ENCODE results near the gene SPAST. TPM values are rescaled to one million over a fixed set of nuclear protein-coding genes. Genes with fewer than 3 reads are reported as not detected.

Gene SPAST
- total and polyA plus RNA-seq, 2 experiments from 2014 or later, result 5.5 to 17.1 TPM

GRCh38 chr2:32064021-32064601 lies 755 bp downstream of the SPAST start:
- 0 to 2% methylated on average over 26 to 39 of the region's 40 CpGs for WGBS, 2 experiments (ENCODE audit: low coverage in 1 of 2, low lambda C conversion rate in 2 of 2, missing lambda C conversion rate in 2 of 2)
- Histone ChIP-seq H3K27ac (0 out of 2 replicates have a peak overlapping the region, but pooled peaks have one; percentile 18), H3K9me2 (ENCODE audit: insufficient read depth) (no peaks in the 10 kb centered on the region), H4K20me1 (ENCODE audit: insufficient read depth) (no peaks in the 10 kb centered on the region), H3K79me2 (ENCODE audit: insufficient read depth) (peaks cover 31% of the 10 kb centered on the region), H3K9ac (peak overlapping the region; percentile 76), H3K36me3 (ENCODE audit: low read depth) (no peaks in the 10 kb centered on the region), H3K4me1 (ENCODE audit: insufficient read depth) (peaks cover 9% of the 10 kb centered on the region; the same call in 1 of the 2 replicates), H3K4me2 (ENCODE audit: unreplicated experiment) (peak overlapping the region; percentile 100), H3F3A (ENCODE audit: insufficient read depth) (0 out of 2 replicates have a peak, but pooled peaks cover 12% of the 10 kb centered on the region), H2AFZ (peak overlapping the region; percentile 97), H3K27me3 (replicated peaks; ENCODE audit: insufficient read depth) (no peaks in the 10 kb centered on the region), H3K4me3 (peak overlapping the region; percentile 88), H3K9me3 (ENCODE audit: low read depth) (no peaks in the 10 kb centered on the region)
- in situ Hi-C loops (cut with MboI), result no loop called here
- TF ChIP-seq EZH2phosphoT487 (IDR thresholded peaks at IDR 0.05; ENCODE audit: insufficient read depth, low read depth), result no peak
- no peak for TF ChIP-seq EZH2 (IDR thresholded peaks at IDR 0.05; ENCODE audit: insufficient read depth, poor library complexity, severe bottlenecking)
- no peak for DNase-seq

- Histone ChIP-seq H3K4me3 (peak overlapping the region; percentile 88), H3F3A (ENCODE audit: insufficient read depth) (0 out of 2 replicates have a peak, but pooled peaks cover 12% of the 10 kb centered on the region), H3K9ac (peak overlapping the region; percentile 76), H3K4me2 (ENCODE audit: unreplicated experiment) (peak overlapping the region; percentile 100), H3K79me2 (ENCODE audit: insufficient read depth) (peaks cover 37% of the 10 kb centered on the region), H3K9me3 (ENCODE audit: low read depth) (no peaks in the 10 kb centered on the region), H4K20me1 (ENCODE audit: insufficient read depth) (no peaks in the 10 kb centered on the region), H3K27me3 (replicated peaks; ENCODE audit: insufficient read depth) (no peaks in the 10 kb centered on the region), H2AFZ (peak overlapping the region; percentile 97), H3K27ac (no peak overlapping the region), H3K36me3 (ENCODE audit: low read depth) (no peaks in the 10 kb centered on the region), H3K4me1 (ENCODE audit: insufficient read depth) (peaks cover 9% of the 10 kb centered on the region; the same call in 1 of the 2 replicates), H3K9me2 (ENCODE audit: insufficient read depth) (no peaks in the 10 kb centered on the region)
- WGBS, 2 experiments (ENCODE audit: low coverage in 1 of 2, low lambda C conversion rate in 2 of 2, missing lambda C conversion rate in 2 of 2), result 82 to 83% methylated on average over 6 to 8 of the region's 8 CpGs
- TF ChIP-seq EZH2 (IDR thresholded peaks at IDR 0.05; ENCODE audit: insufficient read depth, poor library complexity, severe bottlenecking), result no peak
- no peak for TF ChIP-seq EZH2phosphoT487 (IDR thresholded peaks at IDR 0.05; ENCODE audit: insufficient read depth, low read depth)
- in situ Hi-C loops (cut with MboI), result no loop called here
- DNase-seq, result no peak
Observed at GRCh38 chr2:32064713-32065112, 1.4 kb downstream of the SPAST start.

- Histone ChIP-seq H3K4me2 (ENCODE audit: unreplicated experiment) (no peak overlapping the region), H4K20me1 (ENCODE audit: insufficient read depth) (no peaks in the 10 kb centered on the region), H3K9me2 (ENCODE audit: insufficient read depth) (no peaks in the 10 kb centered on the region), H3K4me3 (no peak overlapping the region), H3K9ac (no peak overlapping the region), H3K9me3 (ENCODE audit: low read depth) (no peaks in the 10 kb centered on the region), H3K27me3 (replicated peaks; ENCODE audit: insufficient read depth) (no peaks in the 10 kb centered on the region), H2AFZ (no peak overlapping the region), H3K4me1 (ENCODE audit: insufficient read depth) (peaks cover 5% of the 10 kb centered on the region; the same call in 1 of the 2 replicates), H3K79me2 (ENCODE audit: insufficient read depth) (peaks cover 57% of the 10 kb centered on the region), H3F3A (ENCODE audit: insufficient read depth) (0 out of 2 replicates have a peak, but pooled peaks cover 6% of the 10 kb centered on the region), H3K27ac (no peak overlapping the region), H3K36me3 (ENCODE audit: low read depth) (no peaks in the 10 kb centered on the region)
- no peak for DNase-seq
- WGBS, 2 experiments (ENCODE audit: low coverage in 1 of 2, low lambda C conversion rate in 2 of 2, missing lambda C conversion rate in 2 of 2), result 97 to 100% methylated on average over 2 of the region's 2 CpGs
- no peak for TF ChIP-seq EZH2 (IDR thresholded peaks at IDR 0.05; ENCODE audit: insufficient read depth, poor library complexity, severe bottlenecking)
- TF ChIP-seq EZH2phosphoT487 (IDR thresholded peaks at IDR 0.05; ENCODE audit: insufficient read depth, low read depth), result no peak
- in situ Hi-C loops (cut with MboI), result no loop called here
Observed at GRCh38 chr2:32067549-32067948, 4.2 kb downstream of the SPAST start.

- Histone ChIP-seq H3K9me2 (ENCODE audit: insufficient read depth) (no peaks in the 10 kb centered on the region), H3K4me3 (no peak overlapping the region), H3K9me3 (ENCODE audit: low read depth) (no peaks in the 10 kb centered on the region), H3K9ac (no peak overlapping the region), H4K20me1 (ENCODE audit: insufficient read depth) (no peaks in the 10 kb centered on the region), H3F3A (ENCODE audit: insufficient read depth) (no peaks in the 10 kb centered on the region), H3K27me3 (replicated peaks; ENCODE audit: insufficient read depth) (no peaks in the 10 kb centered on the region), H3K79me2 (ENCODE audit: insufficient read depth) (peaks cover 66% of the 10 kb centered on the region), H3K36me3 (ENCODE audit: low read depth) (no peaks in the 10 kb centered on the region), H2AFZ (no peak overlapping the region), H3K27ac (no peak overlapping the region), H3K4me2 (ENCODE audit: unreplicated experiment) (no peak overlapping the region), H3K4me1 (ENCODE audit: insufficient read depth) (no peaks in the 10 kb centered on the region)
- TF ChIP-seq EZH2 (IDR thresholded peaks at IDR 0.05; ENCODE audit: insufficient read depth, poor library complexity, severe bottlenecking) (no peak), EZH2phosphoT487 (IDR thresholded peaks at IDR 0.05; ENCODE audit: insufficient read depth, low read depth) (no peak)
- DNase-seq, result no peak
- 95 to 97% methylated on average over 2 of the region's 2 CpGs for whole genome bisulfite sequencing, 2 experiments (ENCODE audit: low coverage in 1 of 2, low lambda C conversion rate in 2 of 2, missing lambda C conversion rate in 2 of 2)
- in situ Hi-C loops (cut with MboI), result no loop called here
Observed at GRCh38 chr2:32074134-32074506, 10.8 kb downstream of the SPAST start.
